IPS-18c (cell line): ENCODE measurements around the gene FSD1L.

ENCODE experiments used
- H3K4me3 ChIP-seq: 2 replicates; pipeline ENCODE4 v1.7.0; 2013; ENCODE audit warnings: low read depth, mild to moderate bottlenecking, low read length, moderate library complexity; ENCODE audit not compliant: insufficient read depth
- H3K9me3 ChIP-seq: one replicate; pipeline ENCODE4 v1.6.1; 2013; ENCODE audit warnings: mild to moderate bottlenecking, low read length, moderate library complexity; ENCODE audit not compliant: control insufficient read depth, insufficient read depth

The FSD1L gene

GRCh38 chr9:105447814-105448812, at the start of gene FSD1L:
Gene FSD1L, plus strand, starts transcription at chr9:105448034. Its CDS starts 187 bp downstream, at chr9:105448221.
- no peaks in the 10 kb centered on the region for H3K9me3 ChIP-seq

GRCh38 chr9:105399117-105399516, 48.7 kb upstream of the FSD1L start:
- Histone ChIP-seq H3K4me3 (no peak overlapping the region), H3K9me3 (no peaks in the 10 kb centered on the region)

More at GRCh38 chr9:105447814-105448812, at the start of gene FSD1L:
- peak within 1 kb of the TSS; percentile 85 for H3K4me3 ChIP-seq

GRCh38 chr9:105401651-105402050, 46.2 kb upstream of the FSD1L start:
- Histone ChIP-seq H3K9me3 (no peaks in the 10 kb centered on the region), H3K4me3 (no peak overlapping the region)

GRCh38 chr9:105403552-105404248, 44.1 kb upstream of the FSD1L start:
- 0 out of 2 replicates have a peak overlapping the region, but pooled peaks have one; percentile 5 for H3K4me3 ChIP-seq
- no peaks in the 10 kb centered on the region for H3K9me3 ChIP-seq

- Histone ChIP-seq H3K4me3 (no peak overlapping the region), H3K9me3 (no peaks in the 10 kb centered on the region)
Observed at GRCh38 chr9:105405514-105406131, 42.2 kb upstream of the FSD1L start.

GRCh38 chr9:105406369-105406768, 41.5 kb upstream of the FSD1L start:
- Histone ChIP-seq H3K9me3 (no peaks in the 10 kb centered on the region), H3K4me3 (no peak overlapping the region)

- no peaks in the 10 kb centered on the region for H3K9me3 ChIP-seq
- H3K4me3 ChIP-seq = no peak overlapping the region
Observed at GRCh38 chr9:105413525-105413924, 34.3 kb upstream of the FSD1L start.

- H3K9me3 ChIP-seq = no peaks in the 10 kb centered on the region
- no peak overlapping the region for H3K4me3 ChIP-seq
Observed at GRCh38 chr9:105414947-105415661, 32.7 kb upstream of the FSD1L start.

GRCh38 chr9:105415662-105415980, 32.2 kb upstream of the FSD1L start:
- Histone ChIP-seq H3K9me3 (no peaks in the 10 kb centered on the region), H3K4me3 (no peak overlapping the region)

GRCh38 chr9:105416840-105417239, 31.0 kb upstream of the FSD1L start:
- Histone ChIP-seq H3K9me3 (no peaks in the 10 kb centered on the region), H3K4me3 (no peak overlapping the region)

GRCh38 chr9:105418588-105419500, 29.0 kb upstream of the FSD1L start:
- Histone ChIP-seq H3K9me3 (no peaks in the 10 kb centered on the region), H3K4me3 (no peak overlapping the region)

GRCh38 chr9:105419816-105420597, 27.8 kb upstream of the FSD1L start:
- no peaks in the 10 kb centered on the region for H3K9me3 ChIP-seq
- no peak overlapping the region for H3K4me3 ChIP-seq

- no peak overlapping the region for H3K4me3 ChIP-seq
- H3K9me3 ChIP-seq = no peaks in the 10 kb centered on the region
Observed at GRCh38 chr9:105421154-105421553, 26.7 kb upstream of the FSD1L start.

GRCh38 chr9:105421864-105422263, 26.0 kb upstream of the FSD1L start:
- no peak overlapping the region for H3K4me3 ChIP-seq
- no peaks in the 10 kb centered on the region for H3K9me3 ChIP-seq

- H3K9me3 ChIP-seq = no peaks in the 10 kb centered on the region
- no peak overlapping the region for H3K4me3 ChIP-seq
Observed at GRCh38 chr9:105425816-105426433, 21.9 kb upstream of the FSD1L start.
